Measurements from ENCODE around the gene PPP1R15B. TPM values are rescaled to one million over a fixed set of nuclear protein-coding genes. Genes with fewer than 3 reads are reported as not detected.

Gene PPP1R15B
- total RNA-seq, 1 experiment from 2014 or later: 45.9 TPM

GRCh38 chr1:204421441-204421840, 9.8 kb upstream of the PPP1R15B start:
- Histone ChIP-seq H4K91ac (ENCODE audit: insufficient read length, low read depth, low read length) (no peak overlapping the region), H3K14ac (ENCODE audit: insufficient read depth, low read length) (no peak overlapping the region), H2BK12ac (ENCODE audit: insufficient read length, low read depth, low read length) (no peak overlapping the region), H3K23me2 (ENCODE audit: insufficient read length, low read depth, low read length, poor library complexity, severe bottlenecking) (no peaks in the 10 kb centered on the region), H3K4ac (ENCODE audit: low read depth, low read length) (no peak overlapping the region), H3K4me2 (ENCODE audit: insufficient read depth, insufficient read length, low read length) (no peak overlapping the region), H3K79me2 (ENCODE audit: insufficient read depth, low read length) (no peaks in the 10 kb centered on the region), H3K18ac (ENCODE audit: insufficient read length, low read depth, low read length) (no peak overlapping the region), H4K5ac (ENCODE audit: insufficient read length, low read depth, low read length) (no peak overlapping the region), H4K20me1 (ENCODE audit: control insufficient read depth, insufficient read depth, insufficient read length) (no peaks in the 10 kb centered on the region), H2AK5ac (ENCODE audit: insufficient read length, low read length) (no peak overlapping the region), H2BK15ac (ENCODE audit: low read depth, low read length) (no peak overlapping the region), H3K4me1 (ENCODE audit: insufficient read depth, low read length) (no peaks in the 10 kb centered on the region), H3K27me3 (ENCODE audit: insufficient read depth, low read length) (no peaks in the 10 kb centered on the region), H3K23ac (ENCODE audit: insufficient read length, low read depth, low read length) (no peak overlapping the region), H3T11ph (ENCODE audit: low read length) (no peak overlapping the region), H2BK5ac (ENCODE audit: insufficient read length, low read length) (no peak overlapping the region), H3K27ac (ENCODE audit: insufficient read length, low read depth, low read length) (no peak overlapping the region), H3K79me1 (ENCODE audit: insufficient read depth, low read depth, low read length, poor library complexity, severe bottlenecking) (no peaks in the 10 kb centered on the region), H2BK120ac (ENCODE audit: low read depth, low read length, poor library complexity, severe bottlenecking) (no peak overlapping the region), H2BK20ac (ENCODE audit: low read depth, low read length, poor library complexity, severe bottlenecking) (no peak overlapping the region), H3K56ac (ENCODE audit: insufficient read length, low read depth, low read length) (no peak overlapping the region), H3K9ac (ENCODE audit: extremely low read depth, insufficient read length, low read length) (no peak overlapping the region), H3K9me3 (ENCODE audit: control insufficient read depth, low read depth, low read length) (no peaks in the 10 kb centered on the region), H2AFZ (ENCODE audit: low read length) (no peak overlapping the region), H4K8ac (replicated peaks; ENCODE audit: insufficient read length, low read depth, low read length) (no peak overlapping the region)
- Mint-ChIP-seq H3K9me3 (no peaks in the 10 kb centered on the region), H3K27ac (no peak overlapping the region), H3K27me3 (ENCODE audit: low read depth) (no peaks in the 10 kb centered on the region), H3K4me3 (no peak overlapping the region), H3K36me3 (ENCODE audit: insufficient read depth in 1 of 3, low read depth in 3 of 3) (peaks cover 3 to 10% (median 4%) of the 10 kb centered on the region in 3 experiments; a peak in 4 of 7 replicates), H3K4me1 (peaks cover 12 to 27% of the 10 kb centered on the region in 2 experiments)
- no peak for TF ChIP-seq CTCF (conservative IDR thresholded peaks at IDR 0.05)
- no peak for DNase-seq
- no CpG with 5 or more reads among the region's 1 CpG for WGBS (ENCODE audit: extremely low coverage, insufficient read length, low lambda C conversion rate)
